GM23338 (cell line): ENCODE results near the gene MPHOSPH10. TPM values are rescaled to one million over a fixed set of nuclear protein-coding genes. Genes with fewer than 3 reads are reported as not detected.

ENCODE experiments used
- ATAC-seq: fragments of 200-7000 bp; cut with Tn5 transposase; 3 replicates; pipeline ENCODE4 v1.9.1; 2020
- DNase-seq: peaks from one replicate; pipeline ENCODE4 v3.0.0-alpha.2; 2015; ENCODE audit warnings: low spot score
- H2AFZ ChIP-seq: fragments of 200-600 bp; sonication (generic); 2 replicates; pipeline ENCODE4 v1.8.0; 2016; ENCODE audit warnings: antibody characterized with exemption, mild to moderate bottlenecking, moderate library complexity
- H3F3A ChIP-seq: fragments of 200-600 bp; sonication (generic); replicated peaks from 2 replicates; pipeline ENCODE4 v1.8.0; 2017; ENCODE audit warnings: antibody characterized with exemption, mixed run types, low read depth
- H3K27ac ChIP-seq: fragments of 200-600 bp; sonication (generic); 2 replicates; pipeline ENCODE4 v1.6.1; 2016; ENCODE audit warnings: low read depth
- H3K27me3 ChIP-seq: fragments of 200-600 bp; sonication (generic); 2 replicates; pipeline ENCODE4 v1.8.0; 2016; ENCODE audit warnings: mild to moderate bottlenecking, mixed run types, moderate library complexity; ENCODE audit not compliant: insufficient read depth
- H3K36me3 ChIP-seq: fragments of 200-600 bp; sonication (generic); 2 replicates; pipeline ENCODE4 v1.8.0; 2016; ENCODE audit warnings: mild to moderate bottlenecking; ENCODE audit not compliant: insufficient read depth
- H3K4me1 ChIP-seq: fragments of 200-600 bp; sonication (generic); 2 replicates; pipeline ENCODE4 v1.8.0; 2016; ENCODE audit warnings: mild to moderate bottlenecking, moderate library complexity; ENCODE audit not compliant: insufficient read depth
- H3K4me2 ChIP-seq: fragments of 200-600 bp; sonication (generic); 2 replicates; pipeline ENCODE4 v1.7.1; 2017; ENCODE audit warnings: mixed run types
- H3K4me3 ChIP-seq: fragments of 200-600 bp; sonication (generic); 2 replicates; pipeline ENCODE4 v1.6.1; 2016; ENCODE audit warnings: mixed run types
- H3K79me2 ChIP-seq: fragments of 200-600 bp; sonication (generic); replicated peaks from 2 replicates; pipeline ENCODE4 v1.8.0; 2017; ENCODE audit warnings: mild to moderate bottlenecking; ENCODE audit not compliant: insufficient read depth
- H3K9me2 ChIP-seq: fragments of 200-600 bp; sonication (generic); 2 replicates; pipeline ENCODE4 v1.8.0; 2017; ENCODE audit not compliant: insufficient read depth
- H4K20me1 ChIP-seq: fragments of 200-600 bp; sonication (generic); replicated peaks from 2 replicates; pipeline ENCODE4 v1.8.0; 2017; ENCODE audit warnings: mild to moderate bottlenecking; ENCODE audit not compliant: insufficient read depth
- H3K27ac Mint-ChIP-seq: 2 replicates; pipeline ENCODE4 v1.8.0; 2020; ENCODE audit warnings: inconsistent platforms, mild to moderate bottlenecking, moderate library complexity, mixed read lengths
- H3K27me3 Mint-ChIP-seq: 3 replicates; pipeline ENCODE4 v1.8.0; 2022; ENCODE audit warnings: low read depth, mild to moderate bottlenecking, moderate library complexity, mixed read lengths, inconsistent platforms; ENCODE audit not compliant: insufficient read depth, poor library complexity
- H3K36me3 Mint-ChIP-seq: 3 replicates; pipeline ENCODE4 v1.8.0; 2021; ENCODE audit warnings: low read depth, mild to moderate bottlenecking, inconsistent platforms, moderate library complexity, mixed read lengths
- H3K4me1 Mint-ChIP-seq: 3 replicates; pipeline ENCODE4 v1.8.0; 2020; ENCODE audit warnings: mild to moderate bottlenecking, inconsistent platforms, mixed read lengths
- H3K4me3 Mint-ChIP-seq: 3 replicates; pipeline ENCODE4 v1.8.0; 2021; ENCODE audit warnings: moderate library complexity, mild to moderate bottlenecking, inconsistent platforms, mixed read lengths
- H3K9me3 Mint-ChIP-seq: 3 replicates; pipeline ENCODE4 v1.8.0; 2020; ENCODE audit warnings: moderate library complexity, mild to moderate bottlenecking, inconsistent platforms, mixed read lengths
- CREB1 ChIP-seq: fragments of 250-450 bp; sonication (Bioruptor Pico); IDR thresholded peaks from 2 replicates; pipeline ENCODE4 v1.5.0; 2020; ENCODE audit warnings: low read depth, mild to moderate bottlenecking, moderate library complexity
- CTCF ChIP-seq, 2 experiments: fragments of 200-600 bp in 1 of 2; sonication (generic) in 1 of 2; conservative IDR thresholded peaks; 2 replicates each; pipeline versions ENCODE4 v1.5.1 to v1.6.1; 2016 to 2017; ENCODE audit warnings: antibody characterized with exemption in 2 of 2, low read depth in 2 of 2, mild to moderate bottlenecking in 2 of 2, moderate library complexity in 1 of 2
- ETS1 ChIP-seq: IDR thresholded peaks from 2 replicates; pipeline ENCODE4 v1.6.1; 2016; ENCODE audit warnings: antibody characterized with exemption
- EZH2 ChIP-seq: fragments of 200-600 bp; sonication (generic); IDR thresholded peaks from one replicate; pipeline ENCODE4 v1.8.0; 2017; ENCODE audit warnings: antibody characterized with exemption, mild to moderate bottlenecking, low read depth; ENCODE audit not compliant: unreplicated experiment
- EZH2phosphoT487 ChIP-seq: fragments of 200-600 bp; sonication (generic); IDR thresholded peaks from one replicate; pipeline ENCODE4 v1.8.1; 2018; ENCODE audit warnings: antibody characterized with exemption; ENCODE audit not compliant: unreplicated experiment
- JUNB ChIP-seq: IDR thresholded peaks from one replicate; pipeline ENCODE4 v1.6.1; 2016; ENCODE audit warnings: antibody characterized with exemption; ENCODE audit not compliant: unreplicated experiment
- NANOG ChIP-seq: IDR thresholded peaks from 2 replicates; pipeline ENCODE4 v1.6.1; 2016; ENCODE audit warnings: antibody characterized with exemption, borderline replicate concordance
- POLR2AphosphoS5 ChIP-seq: IDR thresholded peaks from 2 replicates; pipeline ENCODE4 v1.6.1; 2016; ENCODE audit warnings: antibody characterized with exemption, low read depth
- REST ChIP-seq: IDR thresholded peaks from one replicate; pipeline ENCODE4 v1.6.1; 2018; ENCODE audit warnings: antibody characterized with exemption; ENCODE audit not compliant: unreplicated experiment
- STAT1 ChIP-seq: IDR thresholded peaks from one replicate; pipeline ENCODE4 v1.6.1; 2016; ENCODE audit warnings: antibody characterized with exemption; ENCODE audit not compliant: unreplicated experiment
- ZNF114 ChIP-seq: fragments of 250-450 bp; sonication (Bioruptor Pico); IDR thresholded peaks from 2 replicates; pipeline ENCODE4 v1.5.0; 2020; ENCODE audit warnings: mild to moderate bottlenecking, moderate library complexity
- ZNF331 ChIP-seq: fragments of 250-450 bp; sonication (Bioruptor Pico); IDR thresholded peaks from 2 replicates; pipeline ENCODE4 v1.5.0; 2020; ENCODE audit warnings: low read depth, mild to moderate bottlenecking, moderate library complexity
- ZNF462 ChIP-seq: fragments of 250-450 bp; sonication (Bioruptor Pico); IDR thresholded peaks from 2 replicates; pipeline ENCODE4 v1.5.0; 2020; ENCODE audit warnings: mild to moderate bottlenecking, moderate library complexity
- polyA plus RNA-seq: library from polyadenylated mRNA; unstranded; fragments of >200 nt; fragmentation: Nextera tagmentation; extraction: Ambion mirVana; gene quantifications from 2 replicates; pipeline ENCODE4 v1.2.1, GENCODE V29; 2016
- total RNA-seq: library from RNA; depleted of rRNA; stranded (reverse); fragments of >200 nt; shearing (Covaris generic); gene quantifications from 2 replicates; pipeline ENCODE4 v1.2.3, GENCODE V29; 2014

MPHOSPH10 gene
- total and polyA plus RNA-seq, 2 experiments from 2014 or later: 23.8 to 64.8 TPM

- Mint-ChIP-seq H3K4me1 (peaks cover 47% of the 10 kb centered on the region), H3K36me3 (peaks cover 16% of the 10 kb centered on the region), H3K27me3 (no peaks in the 10 kb centered on the region), H3K4me3 (no peak overlapping the region), H3K9me3 (no peaks in the 10 kb centered on the region), H3K27ac (0 out of 2 replicates have a peak overlapping the region, but pooled peaks have one; percentile 29)
- Histone ChIP-seq H3F3A (no peaks in the 10 kb centered on the region), H3K36me3 (no peaks in the 10 kb centered on the region; the same call in 1 of the 2 replicates), H3K27me3 (no peaks in the 10 kb centered on the region), H3K4me2 (peak overlapping the region; percentile 25; the same call in 1 of the 2 replicates), H3K79me2 (no peaks in the 10 kb centered on the region), H2AFZ (no peak overlapping the region), H3K4me1 (peaks cover 51% of the 10 kb centered on the region), H3K4me3 (no peak overlapping the region), H4K20me1 (no peaks in the 10 kb centered on the region), H3K9me2 (no peaks in the 10 kb centered on the region), H3K27ac (peak overlapping the region; percentile 21; the same call in 1 of the 2 replicates)
- TF ChIP-seq ZNF331 (CRISPR knock-in tag) (no peak), EZH2 (no peak), ETS1 (no peak), CTCF (conservative IDR thresholded peaks at IDR 0.05; ENCODE audit: low read depth in 2 of 2) (no peak), POLR2AphosphoS5 (no peak), NANOG (no peak), STAT1 (no peak), REST (no peak), CREB1 (no peak), EZH2phosphoT487 (no peak), ZNF114 (no peak), JUNB (no peak), ZNF462 (CRISPR knock-in tag) (no peak)
- ATAC-seq (no peak), DNase-seq (no peak)
These were observed 47.8 kb upstream of the MPHOSPH10 start for GRCh38 chr2:71082402-71083252.
